Mammary microvascular endothelial cell (primary cell): ENCODE results near the gene ANO5. TPM values are rescaled to one million over a fixed set of nuclear protein-coding genes. Genes with fewer than 3 reads are reported as not detected.

Experiments
- total RNA-seq: library from RNA; depleted of rRNA; stranded (reverse); fragments of >200 nt; gene quantifications from 2 replicates; pipeline ENCODE4 v1.2.3, GENCODE V29; 2015

Gene ANO5
- 0.05 and 0.13 TPM in 2 replicates for total RNA-seq

DNA sequence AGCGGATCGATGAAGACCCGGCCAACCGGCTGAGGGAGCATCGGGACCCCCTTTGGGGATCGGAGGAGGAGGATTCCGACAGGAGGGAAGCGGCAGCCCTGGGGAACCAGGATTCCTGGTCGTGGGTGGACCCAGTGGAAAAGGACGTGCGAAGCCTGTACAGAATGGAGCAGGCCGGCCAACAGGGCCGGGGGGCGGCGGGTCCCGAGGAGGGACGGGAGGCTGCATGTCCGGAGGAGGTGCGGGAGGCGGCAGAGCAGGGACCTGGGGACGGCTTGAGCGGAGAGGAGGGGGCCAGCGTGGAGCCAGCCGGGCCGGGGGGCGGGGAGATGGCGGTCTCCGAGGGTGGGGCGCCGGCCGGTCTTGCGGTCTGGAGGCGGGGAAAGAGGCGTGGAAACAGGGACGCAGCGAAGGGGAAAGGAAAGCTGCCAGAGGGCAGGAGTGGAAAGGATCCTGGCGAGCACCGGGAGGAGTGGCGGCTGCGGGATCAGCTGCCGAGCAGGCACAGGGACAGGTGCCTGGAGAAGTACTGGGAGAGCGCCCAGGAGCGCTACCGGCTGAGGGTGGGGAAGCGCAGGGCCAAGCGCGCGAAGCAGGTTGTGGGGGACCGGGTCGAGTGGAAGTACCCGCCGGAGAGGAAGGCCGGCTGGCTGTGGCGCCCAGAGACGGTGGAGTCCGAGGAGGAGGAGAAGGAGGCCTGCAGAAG lies at the start of gene ANO5:
ANO5 (plus strand) TSS at position 444 of the 706 bp plus-strand sequence. CDS start 408 bp downstream, outside the sequence.

Other genes starting within 250 kb of the ANO5 start
- not detected in 2 replicates for gene SLC17A6, start 145.3 kb downstream of the ANO5 start, total RNA-seq